SKM-1 (cell line): Measurements from ENCODE around the gene GID8.

Experiments
- DNase-seq: peaks from one replicate; lab custom pipeline; 2025; ENCODE audit not compliant: unreplicated experiment; lab: John Stamatoyannopoulos, UW

The GID8 gene

DNA sequence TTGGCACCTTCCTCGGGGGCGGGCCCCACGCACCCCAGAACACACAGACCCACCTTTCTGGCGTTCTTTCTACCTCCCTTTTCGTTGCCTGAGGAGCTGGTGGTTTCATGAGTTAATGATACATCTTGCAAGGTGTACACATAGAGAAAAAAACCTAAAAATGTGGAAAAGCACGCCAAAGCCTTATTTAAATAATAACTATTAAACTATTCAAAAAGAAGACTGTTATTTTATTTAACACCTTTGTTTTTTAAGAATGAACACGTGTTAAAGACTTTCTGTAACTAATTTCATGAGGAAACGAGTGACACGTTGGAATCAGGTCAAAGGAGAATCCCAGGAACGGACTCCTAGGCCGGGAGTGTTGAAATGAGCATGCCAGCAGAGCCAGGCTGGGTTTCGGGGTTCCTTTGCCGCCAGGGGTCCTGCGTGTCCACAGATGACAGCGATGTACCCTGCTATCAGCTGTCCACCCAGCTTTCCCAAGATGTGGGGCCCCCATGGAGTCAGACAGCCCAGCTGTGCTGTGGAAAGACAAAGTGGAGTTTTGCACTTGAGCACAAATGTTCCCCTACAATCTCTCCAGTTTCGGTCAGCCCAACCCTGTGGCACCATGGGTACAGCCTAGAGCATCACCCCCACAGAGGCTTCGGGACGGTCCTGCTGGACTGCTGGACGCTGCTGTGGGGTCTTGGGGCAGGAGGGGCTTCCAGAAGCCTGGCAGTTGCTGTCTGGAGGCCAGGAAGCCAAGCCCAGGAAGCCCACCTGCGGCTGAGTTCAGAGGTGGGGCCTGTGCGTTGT, 30.6 kb downstream of the GID8 start:
- no peak for DNase-seq

DNA sequence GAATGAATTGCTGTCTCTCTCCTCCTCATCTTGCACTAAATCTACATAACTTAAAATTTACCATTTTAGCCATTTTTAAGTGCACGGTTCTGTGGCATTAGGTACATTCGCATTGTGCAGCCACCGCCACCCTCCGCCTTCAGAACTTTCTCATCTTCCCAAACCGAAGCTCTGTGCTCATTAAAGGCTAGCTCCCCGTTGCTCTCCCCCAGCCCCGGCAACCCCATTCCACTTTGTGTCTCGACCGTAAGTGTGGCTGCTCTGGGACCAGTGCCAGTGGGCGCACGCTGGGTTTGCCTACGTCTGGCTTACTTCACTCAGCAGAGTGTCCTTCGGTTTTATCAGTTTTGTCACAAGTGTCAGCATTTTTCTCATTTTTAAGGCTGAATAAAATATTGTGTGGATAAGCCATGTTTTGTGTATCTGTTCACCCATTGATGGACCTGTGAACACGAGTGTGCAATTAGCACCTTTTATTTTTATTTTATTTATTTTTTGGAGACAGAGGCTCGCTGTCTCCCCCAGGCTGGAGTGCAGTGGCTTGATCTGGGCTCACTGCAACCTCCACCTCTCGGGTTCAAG, 31.3 kb downstream of the GID8 start:
- DNase-seq, result no peak

DNA sequence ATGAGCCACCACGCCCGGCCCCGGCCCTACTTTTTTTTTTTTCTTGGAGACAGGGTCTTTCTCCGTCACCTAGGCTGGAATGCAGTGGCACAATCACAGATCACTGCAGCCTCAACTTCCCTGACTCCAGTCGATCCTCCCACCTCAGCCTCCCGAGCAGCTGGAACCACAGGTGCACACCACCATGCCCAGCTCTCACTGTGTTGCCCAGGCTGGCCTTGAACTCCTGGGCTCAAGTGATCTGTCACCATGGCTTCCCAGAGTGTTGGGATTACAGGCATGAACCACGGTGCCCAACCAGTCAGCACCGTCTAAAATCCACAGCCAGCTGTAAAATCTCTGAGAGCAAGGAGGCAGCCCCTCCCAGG, 32.0 kb downstream of the GID8 start:
- DNase-seq, result no peak

DNA sequence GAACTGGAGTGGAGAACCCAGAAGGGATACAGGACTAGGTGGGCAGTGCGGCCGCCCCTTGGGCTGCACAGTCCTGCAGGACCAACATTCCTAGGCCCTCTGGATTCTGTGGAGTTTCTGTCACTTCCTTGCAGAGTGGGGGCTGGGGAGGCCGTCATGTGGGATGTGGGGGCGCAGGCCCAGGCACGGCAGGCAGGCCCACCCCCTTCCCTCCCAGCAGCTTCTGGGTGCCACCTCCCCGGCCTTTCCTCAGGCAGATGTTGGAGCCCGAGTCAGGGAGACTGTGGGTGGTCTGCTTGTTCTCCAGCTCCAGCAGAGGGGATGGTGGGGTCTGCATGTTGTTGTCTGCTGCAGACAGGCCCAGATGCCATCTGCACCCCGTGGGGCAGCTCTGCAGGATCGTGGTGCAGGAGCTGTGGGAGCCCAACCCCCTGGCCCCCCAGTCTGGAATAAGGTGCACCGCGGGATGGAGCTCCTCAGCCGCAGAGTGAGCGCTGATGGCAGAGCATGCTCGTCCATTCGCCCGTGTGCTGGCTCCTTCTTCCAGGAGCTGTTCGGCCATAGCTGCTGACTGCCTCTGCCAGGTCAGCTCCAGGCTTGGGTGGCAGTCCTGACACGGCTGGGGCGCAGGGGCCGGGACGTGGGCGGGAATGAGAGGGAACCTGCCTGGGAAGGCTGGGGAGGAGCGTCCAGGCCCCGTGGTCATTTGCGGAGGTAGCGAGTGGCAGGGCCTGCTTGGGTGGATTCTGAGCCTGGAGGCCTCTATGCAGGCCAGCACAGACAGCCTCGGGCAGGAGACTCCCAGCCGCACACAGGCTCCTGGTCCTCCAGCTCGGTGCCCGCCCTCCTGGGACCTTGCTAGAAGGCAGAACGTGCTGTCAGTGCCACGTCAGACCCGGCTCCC, 32.6 kb downstream of the GID8 start:
- no peak for DNase-seq

DNA sequence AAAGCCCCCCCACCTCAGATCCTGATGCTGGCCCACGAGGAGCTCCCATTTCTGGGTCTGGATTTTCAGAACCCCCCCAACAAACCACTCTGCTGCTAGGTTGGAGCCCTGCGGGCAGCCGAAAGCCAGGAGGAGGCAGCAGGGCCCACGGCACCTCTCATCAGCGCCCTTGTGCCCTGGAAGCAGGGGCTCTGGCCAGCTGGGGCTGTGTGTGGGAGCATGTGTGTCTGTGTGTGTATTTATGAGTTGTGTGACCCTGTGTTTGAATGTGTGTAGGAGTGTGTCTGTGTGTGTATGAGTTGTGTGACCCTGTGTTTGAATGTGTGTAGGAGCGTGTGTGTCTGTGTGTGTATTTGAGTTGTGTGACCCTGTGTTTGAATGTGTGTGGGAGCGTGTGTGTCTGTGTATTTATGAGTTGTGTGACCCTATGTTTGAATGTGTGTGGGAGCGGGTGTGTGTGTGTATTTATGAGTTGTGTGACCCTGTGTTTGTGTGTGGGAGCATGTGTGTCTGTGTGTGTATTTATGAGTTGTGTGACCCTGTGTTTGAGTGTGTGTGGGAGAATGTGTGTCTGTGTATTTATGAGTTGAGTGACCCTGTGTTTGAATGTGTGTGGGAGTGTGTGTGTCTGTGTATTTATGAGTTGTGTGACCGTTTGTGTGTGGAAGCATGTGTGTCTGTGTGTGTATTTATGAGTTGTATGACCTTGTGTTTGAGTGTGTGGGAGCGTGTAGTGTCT, 33.4 kb downstream of the GID8 start:
- no peak for DNase-seq

DNA sequence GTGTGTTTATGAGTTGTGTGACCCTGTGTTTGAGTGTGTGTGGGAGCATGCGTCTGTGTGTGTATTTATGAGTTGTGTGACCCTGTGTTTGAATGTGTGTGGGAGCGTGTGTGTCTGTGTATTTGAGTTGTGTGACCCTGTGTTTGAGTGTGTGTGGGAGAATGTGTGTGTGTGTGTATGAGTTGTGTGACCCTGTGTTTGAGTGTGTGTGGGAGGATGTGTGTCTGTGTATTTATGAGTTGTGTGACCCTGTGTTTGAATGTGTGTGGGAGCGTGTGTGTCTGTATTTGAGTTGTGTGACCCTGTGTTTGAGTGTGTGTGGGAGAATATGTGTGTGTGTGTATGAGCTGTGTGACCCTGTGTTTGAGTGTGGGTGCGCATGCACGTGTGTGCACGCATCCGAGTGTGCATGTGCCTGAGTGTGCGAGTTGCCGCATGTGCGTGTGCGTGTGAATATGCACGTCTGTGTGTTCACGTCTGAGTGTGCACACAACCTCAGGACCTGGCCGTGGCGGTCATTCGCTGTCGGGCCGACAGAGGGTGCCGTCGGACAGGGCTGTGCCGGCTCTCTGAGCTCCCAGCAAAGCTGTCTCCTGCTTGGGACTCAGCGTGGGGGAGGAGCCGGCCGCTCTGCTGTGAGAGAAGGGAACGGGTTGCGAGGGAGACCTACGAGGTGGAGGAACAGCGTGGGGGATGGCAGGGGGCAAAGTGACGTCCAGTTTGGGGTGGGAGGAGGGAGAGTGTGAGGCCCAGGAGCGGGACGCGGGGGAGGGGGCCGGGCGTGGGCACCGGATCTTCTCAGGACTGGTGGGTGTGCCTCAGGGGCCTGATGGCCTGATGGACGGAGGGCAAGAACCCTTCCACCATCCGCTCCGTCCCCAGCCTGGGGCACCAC, 34.2 kb downstream of the GID8 start:
- peak; percentile 77 for DNase-seq

DNA sequence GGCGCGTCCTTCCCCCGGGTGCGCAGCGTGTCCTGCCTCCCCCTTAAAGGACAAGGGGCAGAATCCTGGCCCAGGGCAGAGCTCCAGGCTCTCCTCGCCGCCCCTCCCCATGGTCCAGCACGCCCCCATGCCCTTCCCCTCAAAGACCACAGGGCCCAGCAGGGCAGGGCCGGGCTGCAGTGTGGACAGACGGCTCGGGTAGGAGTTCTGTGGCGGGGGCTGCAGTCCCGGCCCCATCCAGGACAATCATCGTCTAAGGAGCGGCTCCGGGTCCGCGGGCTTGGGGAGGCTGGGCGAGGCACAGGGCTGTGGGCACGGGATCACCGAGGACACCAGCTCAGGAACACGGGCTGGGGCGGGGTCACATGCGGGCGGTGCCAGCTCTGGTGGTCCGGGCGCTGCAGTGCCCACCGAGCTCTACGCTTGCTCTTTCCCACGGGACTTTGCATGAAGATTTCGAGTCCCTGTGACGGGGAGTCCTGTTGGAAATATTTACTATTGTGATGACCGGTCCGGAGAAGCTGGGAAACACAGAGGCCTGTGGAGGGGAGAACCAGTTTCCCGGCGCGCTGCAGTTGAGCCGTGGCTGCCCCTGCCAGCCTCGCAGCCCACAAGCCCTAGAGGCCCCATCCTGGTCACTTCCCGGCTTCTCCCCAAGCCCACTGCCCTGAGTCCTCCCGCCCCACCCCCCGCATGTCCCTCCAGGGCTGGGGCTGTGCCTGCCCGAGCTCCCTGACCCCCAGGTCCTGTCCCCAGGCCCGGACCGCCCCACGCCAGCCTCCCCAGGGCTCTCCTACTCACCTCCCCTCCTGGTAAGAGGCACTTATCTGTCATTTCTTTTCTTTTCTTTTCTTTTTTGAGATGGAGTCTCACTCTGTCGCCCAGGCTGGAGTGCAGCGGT, 35.1 kb downstream of the GID8 start:
- DNase-seq, result no peak

DNA sequence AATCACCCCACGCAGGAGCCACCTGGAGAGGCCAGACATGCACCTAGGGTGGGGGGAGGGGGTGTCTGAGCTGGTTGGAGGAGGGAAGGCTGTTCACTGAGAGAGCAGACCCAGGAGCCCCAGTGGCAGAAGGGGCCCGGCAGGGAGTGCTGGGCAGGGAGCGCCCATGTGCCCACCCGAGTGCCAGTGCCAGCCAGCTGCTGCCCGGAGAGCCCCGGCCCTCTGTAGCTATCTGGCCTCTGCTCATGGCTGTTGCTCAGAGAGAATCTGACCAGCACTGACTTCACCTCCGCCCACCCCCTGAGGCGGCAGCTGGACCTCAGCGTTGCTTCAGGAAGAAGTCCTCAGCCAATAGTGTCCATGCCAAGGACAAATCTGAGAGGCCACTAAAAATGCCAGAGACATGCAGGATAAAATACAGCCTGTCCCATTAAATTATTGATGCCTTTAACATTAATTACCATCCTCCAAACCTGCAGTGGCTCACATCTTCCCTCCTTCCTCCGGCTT, 37.4 kb downstream of the GID8 start:
- DNase-seq, result no peak

DNA sequence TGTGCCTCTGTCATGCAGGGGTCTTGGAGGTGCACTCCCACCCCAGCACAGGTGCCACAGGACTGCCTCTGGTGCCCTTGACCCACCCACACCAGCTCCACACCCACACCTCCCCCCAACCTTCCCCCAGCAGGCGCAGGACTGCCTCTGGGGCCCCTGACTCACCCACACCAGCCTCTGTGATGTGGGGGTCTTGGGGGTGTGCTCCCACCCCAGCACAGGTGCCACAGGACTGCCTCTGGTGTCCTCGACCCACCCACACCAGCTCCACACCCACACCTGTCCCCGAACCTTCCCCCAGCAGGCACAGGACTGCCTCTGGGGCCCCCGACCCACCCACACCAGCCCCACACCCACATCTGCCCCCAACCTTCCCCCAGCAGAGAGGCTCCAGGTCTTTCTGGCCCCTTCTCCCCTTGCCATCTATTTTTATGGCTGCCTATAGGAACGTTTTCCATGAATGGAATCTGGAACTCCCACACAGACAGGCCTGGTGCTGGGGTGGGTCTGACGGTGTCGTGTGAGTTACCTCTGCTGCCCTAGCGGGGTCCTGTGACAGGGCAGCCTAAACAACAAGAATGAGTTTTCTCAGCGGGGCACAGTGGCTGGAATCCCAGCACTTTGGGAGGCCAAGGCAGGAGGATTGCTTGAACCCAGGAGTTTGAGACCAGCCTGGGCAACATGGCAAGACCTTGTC, 38.0 kb downstream of the GID8 start:
- no peak for DNase-seq

DNA sequence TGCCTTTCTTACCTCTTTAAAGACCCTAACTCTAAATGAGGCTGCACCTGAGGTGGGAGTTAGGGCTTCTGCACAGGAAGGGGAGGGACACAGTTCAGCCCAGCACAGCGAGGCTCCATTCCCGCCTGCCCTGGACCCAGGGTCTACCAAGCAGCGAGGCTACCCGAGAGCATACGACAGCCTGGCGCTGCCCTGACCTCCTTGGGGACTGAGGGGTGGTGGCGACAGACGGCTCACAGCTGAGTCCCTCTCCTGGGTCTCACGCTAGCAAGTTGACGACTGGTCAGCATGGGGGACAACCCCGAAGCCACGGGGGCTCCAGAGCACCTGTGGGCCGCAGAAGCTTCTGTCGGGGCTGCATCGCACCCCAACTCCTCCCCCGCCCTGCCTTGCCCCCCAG, 38.9 kb downstream of the GID8 start:
- DNase-seq, result no peak

DNA sequence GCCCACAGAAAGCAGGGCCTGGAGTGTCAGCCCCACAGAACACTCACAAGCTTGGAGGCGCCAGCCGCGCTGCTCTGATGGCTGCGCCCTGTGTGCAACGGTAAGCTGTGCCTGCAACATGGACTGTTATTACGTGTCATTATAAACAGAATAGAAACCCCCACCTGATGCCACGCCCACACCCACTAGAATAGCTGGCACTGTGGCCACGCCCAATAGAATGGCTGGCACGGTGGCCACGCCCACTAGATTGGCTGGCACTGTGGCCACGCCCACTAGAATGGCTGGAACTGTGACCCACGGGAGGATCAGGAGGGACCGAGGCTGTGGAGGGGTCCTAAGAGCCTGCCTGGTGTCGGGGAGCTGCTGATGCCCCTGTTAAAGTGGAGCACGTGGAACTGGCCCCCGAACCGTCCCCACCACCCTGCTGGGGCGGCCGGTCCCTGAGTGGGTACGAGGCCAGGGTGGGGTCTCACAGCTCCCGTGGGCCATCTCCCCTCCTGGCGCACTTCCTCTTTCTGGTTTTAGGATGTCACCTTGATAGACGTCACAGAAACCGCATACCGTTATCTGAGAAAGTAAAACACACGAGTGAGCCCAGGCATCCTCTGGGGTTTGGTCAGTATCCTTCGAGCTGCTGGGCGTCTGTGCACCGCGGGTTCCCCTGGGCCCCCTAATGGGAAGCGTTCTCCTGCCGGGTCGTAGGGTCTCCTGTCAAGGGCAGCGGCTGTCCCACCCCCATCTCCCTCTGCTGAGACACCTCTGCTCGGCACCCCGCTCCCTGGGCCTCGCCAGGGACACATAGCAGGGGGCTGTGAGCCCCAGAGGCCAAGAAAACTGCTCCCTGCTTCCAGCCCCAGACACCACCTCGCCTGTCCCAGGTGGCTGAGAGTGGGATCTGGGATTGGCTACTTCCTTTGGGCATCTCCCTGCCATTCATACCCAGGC, 39.9 kb downstream of the GID8 start:
- DNase-seq, result no peak

DNA sequence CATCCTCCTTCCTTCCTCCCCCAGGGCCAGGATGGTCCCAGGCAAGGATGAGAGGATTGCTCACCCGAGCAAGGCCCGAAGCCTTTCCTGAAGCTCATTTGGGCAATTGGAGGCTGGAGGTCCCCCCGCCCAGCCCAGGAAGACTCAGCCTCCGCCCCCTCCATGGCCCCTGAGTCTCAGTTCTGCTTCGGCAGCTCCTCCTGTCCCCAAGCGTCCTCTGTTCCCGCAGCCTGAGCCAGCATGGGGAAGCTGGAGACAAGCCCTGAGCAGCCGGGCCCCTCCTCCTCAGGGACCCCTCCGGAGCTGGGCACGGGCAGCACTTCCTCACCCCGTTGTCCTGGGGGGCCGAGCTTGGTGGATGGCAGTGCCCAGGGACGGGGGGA, 40.6 kb downstream of the GID8 start:
- DNase-seq, result no peak

DNA sequence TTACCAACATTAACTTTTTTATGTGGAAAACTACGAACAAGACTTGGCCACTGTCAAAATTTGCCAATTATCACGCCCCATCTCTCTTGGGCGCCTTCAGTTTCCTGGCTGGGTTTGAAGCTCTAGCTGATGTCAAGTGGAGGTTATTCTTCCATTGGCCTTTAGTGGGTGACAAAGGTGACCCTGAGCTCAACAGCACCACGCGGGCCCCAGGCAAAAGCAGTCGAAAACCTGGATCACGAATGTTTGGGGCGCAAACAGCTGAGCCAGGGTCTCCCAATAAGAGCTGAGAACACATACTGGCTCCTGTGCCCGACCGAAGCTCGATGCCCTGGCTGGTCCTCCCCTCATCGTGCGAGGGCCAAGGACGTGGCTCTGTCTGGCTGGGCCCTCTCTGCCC, 41.4 kb downstream of the GID8 start:
- DNase-seq, result no peak

DNA sequence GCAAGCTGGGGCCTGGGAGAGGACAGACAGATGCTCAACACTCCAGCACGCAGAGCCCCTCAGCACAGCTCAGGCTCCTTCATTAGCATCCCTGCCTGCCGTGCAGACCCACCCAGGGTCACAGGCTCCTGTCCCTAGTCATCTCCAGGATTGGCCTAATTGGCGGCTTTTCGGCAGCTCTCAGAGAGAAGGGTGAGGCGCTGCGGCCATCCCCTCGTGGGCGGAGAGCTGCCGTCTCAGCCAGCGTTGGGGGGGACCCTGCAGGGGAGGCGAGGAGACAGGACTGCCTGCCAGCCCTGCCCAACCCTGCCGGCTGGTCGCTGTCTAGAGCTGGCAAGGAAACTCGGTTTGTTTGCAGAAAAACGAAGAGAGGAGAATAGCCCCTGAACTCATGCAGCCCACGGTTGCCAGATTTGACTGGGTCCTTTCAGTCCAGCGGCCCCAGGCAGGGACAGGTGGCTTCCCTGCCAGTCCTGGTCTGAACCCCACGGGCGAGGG, 42.0 kb downstream of the GID8 start:
- no peak for DNase-seq

DNA sequence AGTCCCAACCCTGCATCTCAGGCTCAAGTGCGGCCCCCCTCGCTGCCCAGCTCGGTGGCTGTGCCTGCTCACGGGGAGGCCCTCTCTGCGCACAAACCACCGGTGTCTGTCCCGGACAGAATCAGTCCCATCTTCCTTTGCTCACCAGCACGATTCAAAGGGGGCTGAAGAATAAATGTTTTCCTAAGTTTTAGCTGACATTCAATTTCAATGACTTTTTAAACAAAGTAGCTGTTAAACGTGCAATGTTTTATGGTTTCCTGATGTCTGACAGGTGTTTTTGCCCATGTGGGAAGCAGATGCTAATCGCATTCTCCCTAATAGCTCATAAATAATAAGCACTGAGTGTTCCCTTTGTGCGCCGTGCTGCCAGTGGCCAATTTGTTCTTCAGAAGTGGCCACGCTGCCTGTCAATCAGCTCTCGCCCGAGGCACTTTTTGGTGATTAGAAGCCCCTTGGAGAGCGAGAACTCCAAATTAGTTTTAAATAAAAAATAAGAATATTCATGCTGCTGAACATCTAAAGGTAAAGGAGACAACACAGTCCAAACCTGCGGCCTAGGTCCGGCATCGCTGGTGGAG, 42.5 kb downstream of the GID8 start:
- DNase-seq, result no peak

DNA sequence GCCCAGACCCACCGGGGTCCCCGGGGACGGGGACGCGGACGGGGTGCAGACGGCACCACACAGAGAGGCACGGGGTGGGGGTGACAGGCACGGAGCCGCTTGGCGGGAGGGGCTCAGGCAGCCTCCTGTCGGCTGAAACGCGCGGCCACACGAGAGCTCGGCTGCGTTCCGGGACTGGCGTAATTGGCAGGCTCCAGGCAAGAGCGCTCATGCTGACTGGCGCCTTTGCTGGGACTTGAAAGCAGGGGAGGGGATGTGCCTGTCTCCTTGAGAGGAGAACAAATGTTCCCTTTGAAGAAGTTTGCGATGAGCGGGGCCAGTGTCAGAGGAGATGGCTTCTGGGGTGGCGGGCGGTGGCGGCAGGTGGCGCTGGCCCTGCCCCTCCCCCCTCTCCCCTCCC, 43.0 kb downstream of the GID8 start:
- DNase-seq, result no peak
